T-helper 2 cell (primary cell): ENCODE results near the gene CYFIP2.

Source experiments
- DNase-seq, 5 experiments: peaks; one replicate each; pipeline versions ENCODE4 v3.0.0 to v3.0.0-alpha.2; 2012 to 2022

CYFIP2 gene

GRCh38 chr5:157288405-157289163 is 22.7 kb downstream of the CYFIP2 start:
- no peak for DNase-seq

- no peak for DNase-seq
Observed at GRCh38 chr5:157289164-157289819, 23.4 kb downstream of the CYFIP2 start.

GRCh38 chr5:157290156-157290980 is 24.4 kb downstream of the CYFIP2 start:
- DNase-seq = no peak

DNA sequence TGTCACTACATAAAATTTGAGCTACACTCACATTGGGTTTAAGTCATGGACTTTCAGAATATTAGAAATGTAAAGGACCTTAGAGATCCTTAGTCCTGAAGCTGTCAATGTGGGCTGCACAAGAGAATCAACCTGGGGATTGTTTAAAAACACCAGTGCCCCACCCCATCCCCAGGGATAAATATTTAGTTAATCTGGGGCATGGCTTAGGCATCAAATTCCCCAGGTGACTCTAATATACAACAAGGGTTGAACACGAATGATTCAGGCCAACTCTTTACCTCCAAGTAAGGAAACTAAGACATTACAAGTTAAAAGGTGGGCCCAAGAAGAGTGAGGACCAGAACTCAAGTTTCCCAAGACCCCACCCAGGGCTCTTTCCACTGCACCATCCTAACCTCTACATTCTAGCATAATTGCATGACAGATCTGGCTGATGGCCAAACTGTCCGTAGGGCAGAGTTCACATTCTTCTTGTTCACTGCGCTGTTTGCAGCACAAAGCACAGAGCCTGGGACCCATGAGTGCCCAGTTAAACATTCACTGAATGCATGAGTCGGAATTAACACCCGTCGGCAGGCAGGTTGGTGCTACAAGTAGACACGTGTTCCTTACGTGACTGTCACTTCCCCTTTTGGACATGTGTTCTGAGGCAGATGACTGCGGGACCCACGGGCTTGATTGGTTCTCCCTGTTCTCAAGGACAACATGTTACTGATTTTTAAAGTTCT is 25.2 kb downstream of the CYFIP2 start:
- DNase-seq = no peak

GRCh38 chr5:157292599-157292998 is 26.7 kb downstream of the CYFIP2 start:
- DNase-seq = no peak

DNA sequence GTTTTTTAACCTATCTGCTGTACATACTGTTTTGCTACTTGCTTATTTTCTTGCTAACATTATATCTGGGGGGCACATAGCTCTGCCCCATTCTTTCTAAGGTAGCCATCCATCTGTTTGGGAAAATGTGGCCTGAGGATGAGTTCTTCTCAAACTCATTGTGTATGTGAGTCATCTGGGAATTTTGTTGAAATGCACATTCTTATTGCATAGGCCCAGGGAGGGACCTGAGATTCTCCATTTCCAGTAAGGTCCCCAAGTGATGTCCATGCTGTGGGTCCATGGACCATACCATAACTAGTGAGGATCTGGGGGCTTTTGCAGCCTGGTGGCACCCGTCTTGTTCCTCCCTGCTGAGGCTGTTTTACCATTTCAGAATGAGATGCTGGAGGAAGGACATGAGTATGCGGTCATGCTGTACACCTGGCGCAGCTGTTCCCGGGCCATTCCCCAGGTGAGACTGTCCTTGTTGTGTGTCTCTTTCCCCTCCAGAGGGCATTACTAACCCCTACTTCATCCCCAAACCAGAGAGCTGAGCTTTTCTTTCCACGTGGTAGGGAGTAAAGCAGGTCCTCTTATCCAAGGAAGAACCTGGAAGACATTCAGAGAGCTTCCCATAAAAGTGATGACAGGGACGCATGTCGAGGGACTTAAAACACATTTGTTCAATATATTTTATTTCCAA is 28.6 kb downstream of the CYFIP2 start:
- DNase-seq = no peak

DNA sequence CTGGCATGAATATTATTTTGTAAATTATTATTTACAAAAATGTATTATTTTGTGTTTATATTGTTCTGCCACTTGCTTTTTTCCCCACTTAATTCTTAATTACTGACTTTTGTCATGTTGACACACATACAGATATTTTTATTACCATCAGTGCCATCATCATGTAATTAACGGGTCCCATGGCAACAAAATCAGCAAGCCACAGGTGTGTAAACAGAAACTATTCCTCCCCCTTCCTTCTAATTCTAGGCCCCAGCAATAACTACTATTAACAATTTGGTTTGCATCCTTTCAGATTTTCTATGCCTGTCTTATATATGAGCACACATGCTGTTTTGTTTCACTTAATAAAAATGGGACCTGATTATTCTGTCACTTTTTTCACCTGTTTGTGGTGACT is 29.3 kb downstream of the CYFIP2 start:
- DNase-seq = no peak

- DNase-seq = no peak
Observed at GRCh38 chr5:157300564-157300963, 34.6 kb downstream of the CYFIP2 start.

DNA sequence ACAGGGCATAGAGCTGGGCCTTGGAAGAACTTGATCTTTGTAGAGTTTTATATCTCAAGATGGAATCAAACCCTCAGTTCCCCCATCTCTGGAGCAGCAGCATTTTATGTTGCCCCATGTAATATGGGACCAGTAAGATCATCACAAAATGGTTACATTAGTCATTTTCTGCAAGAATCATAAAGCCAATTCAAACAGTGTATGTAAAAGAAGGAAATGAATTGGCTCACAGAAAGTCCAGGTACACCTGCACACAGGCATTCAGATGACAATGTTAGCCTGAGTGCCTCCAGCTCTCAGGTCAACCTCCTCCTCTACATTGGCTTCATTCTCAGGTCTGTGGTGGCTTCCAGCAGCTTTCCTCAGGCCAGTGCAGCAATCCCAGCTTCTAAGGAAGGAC is 35.1 kb downstream of the CYFIP2 start:
- DNase-seq = no peak

- no peak for DNase-seq
Observed at GRCh38 chr5:157303023-157303422, 37.1 kb downstream of the CYFIP2 start.

DNA sequence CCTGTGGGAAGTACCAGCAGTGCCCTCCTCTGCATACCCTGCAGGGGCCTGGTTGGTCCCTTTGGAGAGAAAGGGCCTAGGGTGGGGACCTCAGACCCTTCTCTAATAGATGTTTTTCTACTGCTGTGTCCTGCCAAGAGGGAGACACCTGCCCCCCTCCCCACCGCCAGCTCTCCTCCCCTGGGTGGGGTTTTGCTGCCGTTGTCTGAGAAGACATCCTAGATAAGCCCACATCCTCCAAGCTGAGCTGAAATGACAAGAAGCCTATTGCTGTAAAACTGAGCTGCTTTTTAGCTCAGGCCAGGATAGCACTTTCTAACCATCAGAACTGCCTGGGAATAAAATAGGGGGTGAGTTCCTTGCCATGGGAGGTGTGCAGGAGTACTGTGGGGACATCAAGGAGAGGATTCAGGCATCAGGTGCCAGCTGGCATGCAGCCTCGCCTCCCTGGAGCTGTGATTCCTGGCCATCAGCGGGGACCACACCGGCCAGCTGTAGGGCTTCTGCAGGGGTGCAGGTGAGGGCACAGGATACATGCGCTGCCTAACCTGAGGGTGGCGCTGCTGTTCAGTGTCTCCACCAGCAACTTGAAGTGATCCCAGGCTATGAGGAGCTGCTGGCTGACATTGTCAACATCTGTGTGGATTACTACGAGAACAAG is 37.9 kb downstream of the CYFIP2 start:
- peak in 4 of 5 experiments; percentile 18 to 84 (median 44) for DNase-seq

GRCh38 chr5:157306081-157306480 is 40.2 kb downstream of the CYFIP2 start:
- no peak for DNase-seq

GRCh38 chr5:157306692-157307471 is 41.0 kb downstream of the CYFIP2 start:
- peak in 3 of 5 experiments; percentile 18 to 82 (median 25) for DNase-seq

DNA sequence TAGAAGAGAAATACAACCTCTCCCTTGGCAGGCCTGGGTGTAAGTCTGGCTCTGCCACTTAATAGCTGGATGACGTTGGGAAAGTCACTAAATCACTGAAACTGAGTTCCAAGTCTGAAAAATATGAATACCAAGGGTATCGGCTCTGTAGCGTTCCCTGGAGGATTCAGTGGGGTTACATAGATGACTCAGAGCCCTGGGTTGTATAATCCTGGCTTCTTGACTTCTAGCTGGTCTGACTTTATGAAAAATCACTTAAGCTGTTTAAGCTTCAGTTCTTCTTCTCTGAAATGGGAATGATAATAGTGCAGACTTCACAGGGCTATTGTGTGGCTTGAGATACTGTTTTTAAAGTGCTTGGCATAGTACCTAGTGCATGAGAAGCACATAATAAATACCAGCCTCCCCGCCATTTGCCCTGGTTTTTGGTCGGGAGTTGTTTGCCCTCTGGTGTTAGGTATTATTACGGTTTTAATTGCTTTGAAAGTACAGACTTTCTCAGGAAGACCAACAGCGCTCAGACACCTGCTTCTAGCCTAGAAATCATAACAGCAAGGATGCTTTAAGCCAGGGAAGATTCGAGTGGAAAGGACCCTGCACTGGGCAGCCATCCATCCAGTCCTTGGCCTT is 43.0 kb downstream of the CYFIP2 start:
- peak in 2 of 5 experiments; percentile 15 to 35 for DNase-seq

DNA sequence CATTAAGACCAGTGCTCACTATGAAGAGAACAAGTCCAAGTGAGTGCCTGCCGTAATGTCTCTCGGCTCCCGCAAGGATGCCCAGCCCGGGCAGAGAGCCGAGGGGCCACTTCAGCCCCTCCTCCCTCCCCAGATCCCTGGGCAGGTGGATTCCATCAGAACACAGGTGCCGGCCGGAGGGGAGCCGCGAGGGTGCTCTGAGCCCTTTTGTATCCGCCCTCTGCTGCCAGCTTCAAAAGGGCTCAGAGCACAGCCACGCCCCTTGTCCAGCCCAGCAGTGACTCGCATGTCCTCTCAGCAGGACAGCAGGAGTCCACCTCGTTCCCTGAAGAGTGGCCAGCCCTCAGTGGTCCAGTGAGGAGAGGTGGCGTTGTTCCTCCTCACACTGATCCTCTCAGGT is 43.9 kb downstream of the CYFIP2 start:
- DNase-seq = no peak

GRCh38 chr5:157311595-157311994 is 45.7 kb downstream of the CYFIP2 start:
- no peak for DNase-seq

DNA sequence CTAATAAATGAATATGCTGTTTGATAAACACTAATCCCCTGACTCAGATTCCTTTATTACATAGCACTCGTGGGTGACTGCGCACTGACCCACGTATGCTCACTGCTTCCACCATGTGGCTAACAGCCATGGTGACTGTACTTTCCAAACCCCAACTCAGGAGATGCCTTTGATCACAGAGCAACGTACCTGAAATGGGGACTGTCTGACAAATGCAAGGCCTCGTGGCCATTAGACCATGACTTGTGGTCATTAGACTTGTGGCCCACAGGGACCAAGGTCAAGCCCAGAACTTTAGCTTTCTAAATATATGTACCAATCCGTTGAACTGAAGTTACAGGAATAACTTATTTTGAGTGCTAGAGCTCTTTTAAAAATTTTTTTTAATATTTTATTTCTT is 46.6 kb downstream of the CYFIP2 start:
- DNase-seq = peak in 4 of 5 experiments; percentile 35 to 81 (median 48)

- DNase-seq = no peak
Observed at GRCh38 chr5:157322581-157322980, 56.7 kb downstream of the CYFIP2 start.

GRCh38 chr5:157323107-157323706 is 57.3 kb downstream of the CYFIP2 start:
- DNase-seq = no peak

GRCh38 chr5:157324237-157324636 is 58.3 kb downstream of the CYFIP2 start:
- peak in 1 of 5 experiments; percentile 22 for DNase-seq
